HCT116 (cell line): ENCODE data around the gene BICDL2. TPM values are rescaled to one million over a fixed set of nuclear protein-coding genes. Genes with fewer than 3 reads are reported as not detected.

Experiments used
- ATAC-seq: fragments of 200-7000 bp; cut with Tn5 transposase; 2 replicates; pipeline ENCODE4 v1.9.1; 2020; ENCODE audit warnings: mild to moderate bottlenecking, moderate library complexity
- BruUV-seq: library from RNA; stranded (reverse); fragments of 400-500 nt; replicated peaks from 2 replicates; lab custom pipeline; 2021; lab: Mats Ljungman, UMichigan
- CTCF ChIA-PET: fragments of 300-600 bp; sonication (Branson Sonifier 250); formaldehyde crosslinking; loops from one replicate; lab custom pipeline; 2021; ENCODE audit warnings: antibody characterized with exemption; lab: Charles Lee
- POLR2A ChIA-PET: fragments of 300-600, 350-600 bp; sonication (Branson Sonifier 250); formaldehyde crosslinking; loops from one replicate; lab custom pipeline; 2021; ENCODE audit warnings: antibody characterized with exemption; lab: Charles Lee
- RAD21 ChIA-PET, 2 experiments: fragments of 300-600 bp; sonication (Branson Sonifier 250); formaldehyde crosslinking; loops; one replicate each; lab custom pipeline; 2023; ENCODE audit warnings: low total read pairs in 2 of 2; ENCODE audit not compliant: uncharacterized antibody in 2 of 2, unreplicated experiment in 2 of 2, low non-redundant PET in 1 of 2; lab: Charles Lee
- DNase-seq: peaks from one replicate; pipeline ENCODE4 v3.0.0-alpha.2; 2010; ENCODE audit warnings: low read depth, low spot score
- H2AFZ ChIP-seq: fragments of 200-600 bp; shearing (Covaris generic), sonication (generic); 2 replicates; pipeline ENCODE4 v1.6.1; 2017; ENCODE audit warnings: low read depth, mixed run types, mixed read lengths, antibody characterized with exemption, low read length; ENCODE audit not compliant: poor library complexity, severe bottlenecking
- H3K27ac ChIP-seq: 2 replicates; pipeline ENCODE4 v1.5.1; 2012; ENCODE audit warnings: low read depth, low read length
- H3K27me3 ChIP-seq: fragments of 200-600 bp; sonication (generic); 2 replicates; pipeline ENCODE4 v1.6.1; 2016; ENCODE audit warnings: mixed run types, low read length, mixed read lengths; ENCODE audit not compliant: insufficient read depth
- H3K36me3 ChIP-seq, 2 experiments: fragments of 200-500 bp in 1 of 2; fragments of 200-600 bp in 1 of 2; sonication (Bioruptor generic) in 1 of 2; sonication (generic) in 1 of 2; 2 replicates each; pipeline versions ENCODE4 v1.5.1 to v1.6.1; 2014 to 2016; ENCODE audit warnings: low read length in 2 of 2, inconsistent platforms in 1 of 2, mixed read lengths in 1 of 2, mixed run types in 1 of 2; ENCODE audit not compliant: insufficient read depth in 2 of 2, control insufficient read depth in 1 of 2
- H3K4me1 ChIP-seq, 2 experiments: fragments of 200-600 bp in 1 of 2; sonication (generic) in 1 of 2; 2 replicates each; pipeline versions ENCODE4 v1.5.1 to v1.6.1; 2012 to 2017; ENCODE audit warnings: low read length in 2 of 2, inconsistent platforms in 1 of 2, mild to moderate bottlenecking in 1 of 2, mixed read lengths in 1 of 2, mixed run types in 1 of 2, moderate library complexity in 1 of 2; ENCODE audit not compliant: insufficient read depth in 2 of 2, control insufficient read depth in 1 of 2
- H3K4me2 ChIP-seq: fragments of 200-600 bp; sonication (generic); 2 replicates; pipeline ENCODE4 v1.6.1; 2017; ENCODE audit warnings: mixed run types, low read length, mixed read lengths
- H3K4me3 ChIP-seq, 2 experiments: fragments of 200-600 bp in 1 of 2; sonication (generic) in 1 of 2; replicated peaks in 1 of 2; 2 replicates each; pipeline ENCODE4 v1.5.1; 2011 to 2016; ENCODE audit warnings: low read length in 2 of 2, control low read depth in 1 of 2, low read depth in 1 of 2, mild to moderate bottlenecking in 1 of 2, mixed read lengths in 1 of 2, mixed run types in 1 of 2
- H3K79me2 ChIP-seq: fragments of 200-600 bp; sonication (generic); 2 replicates; pipeline ENCODE4 v1.6.1; 2017; ENCODE audit warnings: mild to moderate bottlenecking, mixed run types, low read length, moderate library complexity, mixed read lengths; ENCODE audit not compliant: insufficient read depth
- H3K9ac ChIP-seq: fragments of 200-600 bp; sonication (generic); 2 replicates; pipeline ENCODE4 v1.6.1; 2016; ENCODE audit warnings: low read length, mixed read lengths
- H3K9me2 ChIP-seq: fragments of 200-600 bp; sonication (generic), shearing (Covaris generic); 2 replicates; pipeline ENCODE4 v1.6.1; 2017; ENCODE audit warnings: mixed run types, mild to moderate bottlenecking, moderate library complexity; ENCODE audit not compliant: insufficient read depth
- H3K9me3 ChIP-seq, 2 experiments: fragments of 200-500 bp in 1 of 2; fragments of 200-600 bp in 1 of 2; sonication (Bioruptor generic) in 1 of 2; sonication (generic) in 1 of 2; 2 replicates each; pipeline ENCODE4 v1.6.1; 2014 to 2017; ENCODE audit warnings: low read length in 2 of 2, mixed read lengths in 2 of 2, inconsistent platforms in 1 of 2, low read depth in 1 of 2, mild to moderate bottlenecking in 1 of 2, mixed run types in 1 of 2, moderate library complexity in 1 of 2; ENCODE audit not compliant: control insufficient read depth in 1 of 2, insufficient read depth in 1 of 2
- H4K20me1 ChIP-seq: fragments of 200-600 bp; sonication (generic), shearing (Covaris generic); 2 replicates; pipeline ENCODE4 v1.6.1; 2017; ENCODE audit warnings: mixed run types, mild to moderate bottlenecking, moderate library complexity; ENCODE audit not compliant: insufficient read depth
- CBX3 ChIP-seq: IDR thresholded peaks from 2 replicates; pipeline ENCODE4 v1.6.1; 2012; ENCODE audit warnings: low read depth
- EGR1 ChIP-seq: IDR thresholded peaks from 2 replicates; pipeline ENCODE4 v1.6.1; 2012; ENCODE audit warnings: low read depth
- ELF1 ChIP-seq: IDR thresholded peaks from 2 replicates; pipeline ENCODE4 v1.6.1; 2012; ENCODE audit warnings: low read depth, borderline replicate concordance
- FOSL1 ChIP-seq: IDR thresholded peaks from 2 replicates; pipeline ENCODE4 v1.6.1; 2012; ENCODE audit warnings: low read depth
- JUND ChIP-seq: IDR thresholded peaks from 2 replicates; pipeline ENCODE4 v1.6.1; 2012
- POLR2AphosphoS5 ChIP-seq: IDR thresholded peaks from 2 replicates; pipeline ENCODE4 v1.6.1; 2011; ENCODE audit warnings: mild to moderate bottlenecking, low read depth, low read length, moderate library complexity
- REST ChIP-seq: IDR thresholded peaks from 2 replicates; pipeline ENCODE4 v1.6.1; 2012; ENCODE audit warnings: low read depth
- SP1 ChIP-seq: IDR thresholded peaks from 2 replicates; pipeline ENCODE4 v1.6.1; 2012; ENCODE audit warnings: low read depth
- TCF7L2 ChIP-seq: IDR thresholded peaks from 2 replicates; pipeline ENCODE4 v1.7.0; 2011; ENCODE audit warnings: borderline replicate concordance, inconsistent platforms; ENCODE audit not compliant: insufficient read depth, insufficient read length; ENCODE audit errors: extremely low read depth
- YY1 ChIP-seq: IDR thresholded peaks from 2 replicates; pipeline ENCODE4 v1.6.1; 2011; ENCODE audit warnings: low read length, low read depth, moderate library complexity, mild to moderate bottlenecking; ENCODE audit not compliant: insufficient replicate concordance; ENCODE audit errors: extremely low read depth
- ZNF274 ChIP-seq: fragments of 200-500 bp; sonication (Bioruptor generic); IDR thresholded peaks from 2 replicates; pipeline ENCODE4 v1.6.1; 2014; ENCODE audit warnings: mild to moderate bottlenecking, low read depth, low read length, inconsistent platforms
- intact Hi-C: fragments of 100-400 bp; cut with micrococcal nuclease; formaldehyde crosslinking; loops from 2 replicates; pipeline ENCODE4 v1.10.0; 2022
- total RNA-seq: library from RNA; stranded (reverse); gene quantifications from one replicate; pipeline ENCODE4 v1.2.1, GENCODE V29; 2021; ENCODE audit not compliant: unreplicated experiment
- TF ChIP-seq, protein P1 (sequence below): IDR thresholded peaks from 2 replicates; pipeline ENCODE4 v1.6.1; 2011; ENCODE audit warnings: mild to moderate bottlenecking, low read length, moderate library complexity; ENCODE audit not compliant: insufficient replicate concordance; ENCODE audit errors: extremely low read depth
- TF ChIP-seq, protein P2 (sequence below): IDR thresholded peaks from 2 replicates; pipeline ENCODE4 v1.6.1; 2012
- TF ChIP-seq, protein P3 (sequence below): IDR thresholded peaks from 2 replicates; pipeline ENCODE4 v1.6.1; 2012

Gene BICDL2
- total RNA-seq, 1 experiment from 2014 or later, result 21.3 TPM

DNA sequence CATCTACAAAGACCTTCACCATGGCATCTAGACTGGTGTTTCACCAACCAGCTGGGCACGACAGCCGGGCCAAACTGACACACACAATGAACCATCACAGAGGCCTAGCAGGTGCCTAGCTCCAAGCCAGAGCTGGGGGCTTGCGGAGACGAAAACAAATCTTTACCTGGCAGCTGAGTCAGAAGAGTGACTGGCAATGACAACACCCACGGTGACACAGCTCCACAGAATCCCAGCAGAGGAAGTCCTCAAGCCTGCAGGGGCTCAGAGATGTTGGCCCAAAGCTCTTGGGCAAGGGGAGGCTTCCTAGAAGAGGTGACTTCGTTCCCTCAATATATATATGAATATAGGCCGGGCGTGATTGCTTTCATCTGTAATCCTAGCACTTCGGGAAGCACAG, 14.8 kb upstream of the BICDL2 start (continued):
- TF ChIP-seq, protein P1, sequence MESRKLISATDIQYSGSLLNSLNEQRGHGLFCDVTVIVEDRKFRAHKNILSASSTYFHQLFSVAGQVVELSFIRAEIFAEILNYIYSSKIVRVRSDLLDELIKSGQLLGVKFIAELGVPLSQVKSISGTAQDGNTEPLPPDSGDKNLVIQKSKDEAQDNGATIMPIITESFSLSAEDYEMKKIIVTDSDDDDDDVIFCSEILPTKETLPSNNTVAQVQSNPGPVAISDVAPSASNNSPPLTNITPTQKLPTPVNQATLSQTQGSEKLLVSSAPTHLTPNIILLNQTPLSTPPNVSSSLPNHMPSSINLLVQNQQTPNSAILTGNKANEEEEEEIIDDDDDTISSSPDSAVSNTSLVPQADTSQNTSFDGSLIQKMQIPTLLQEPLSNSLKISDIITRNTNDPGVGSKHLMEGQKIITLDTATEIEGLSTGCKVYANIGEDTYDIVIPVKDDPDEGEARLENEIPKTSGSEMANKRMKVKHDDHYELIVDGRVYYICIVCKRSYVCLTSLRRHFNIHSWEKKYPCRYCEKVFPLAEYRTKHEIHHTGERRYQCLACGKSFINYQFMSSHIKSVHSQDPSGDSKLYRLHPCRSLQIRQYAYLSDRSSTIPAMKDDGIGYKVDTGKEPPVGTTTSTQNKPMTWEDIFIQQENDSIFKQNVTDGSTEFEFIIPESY, result no peak
- TF ChIP-seq JUND (no peak), ZNF274 (no peak), TCF7L2 (no peak), EGR1 (no peak)
- TF ChIP-seq, protein P2, sequence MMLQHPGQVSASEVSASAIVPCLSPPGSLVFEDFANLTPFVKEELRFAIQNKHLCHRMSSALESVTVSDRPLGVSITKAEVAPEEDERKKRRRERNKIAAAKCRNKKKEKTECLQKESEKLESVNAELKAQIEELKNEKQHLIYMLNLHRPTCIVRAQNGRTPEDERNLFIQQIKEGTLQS, result no peak

GRCh38 chr16:3051009-3051408, 14.3 kb upstream of the BICDL2 start:
- Histone ChIP-seq H2AFZ (no peak overlapping the region), H4K20me1 (no peaks in the 10 kb centered on the region), H3K9me2 (no peaks in the 10 kb centered on the region), H3K9me3 (no peaks in the 10 kb centered on the region), H3K79me2 (no peaks in the 10 kb centered on the region), H3K9ac (no peak overlapping the region), H3K4me2 (no peak overlapping the region), H3K4me1 (peaks cover 0 to 19% of the 10 kb centered on the region in 2 experiments; a peak in 1 of 4 replicates), H3K27ac (no peak overlapping the region), H3K4me3 (no peak overlapping the region), H3K36me3 (no peaks in the 10 kb centered on the region), H3K27me3 (no peaks in the 10 kb centered on the region)
- intact Hi-C loops, result loop anchor here (10.0 kb wide), 1 partner anchor 124 kb away; no protein-coding TSS in a partner anchor
- RAD21 ChIA-PET, result no interaction called here
- TF ChIP-seq YY1 (no peak), FOSL1 (no peak), SP1 (no peak), CBX3 (no peak), REST (no peak), POLR2AphosphoS5 (no peak), JUND (no peak), ZNF274 (no peak), EGR1 (no peak), ELF1 (no peak)
- TF ChIP-seq, protein P3, sequence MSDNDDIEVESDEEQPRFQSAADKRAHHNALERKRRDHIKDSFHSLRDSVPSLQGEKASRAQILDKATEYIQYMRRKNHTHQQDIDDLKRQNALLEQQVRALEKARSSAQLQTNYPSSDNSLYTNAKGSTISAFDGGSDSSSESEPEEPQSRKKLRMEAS, result no peak
- CTCF ChIA-PET, result interaction anchor here (4.3 kb wide), 1 partner anchor 8 kb away, joined by 16 read pairs; no protein-coding TSS in a partner anchor
- ATAC-seq (no peak), DNase-seq (no peak)
- POLR2A ChIA-PET, result interaction anchor here (1.3 kb wide), 1 partner anchor 11 kb away, joined by 3 read pairs; no protein-coding TSS in a partner anchor
- no TSS peak for BruUV-seq
